ENCODE measurements around the gene NOTCH1. TPM values are rescaled to one million over a fixed set of nuclear protein-coding genes. Genes with fewer than 3 reads are reported as not detected.

Gene NOTCH1
- total and polyA plus RNA-seq, 8 donors = 9.3 to 39.8 (median 22.5) TPM

- peaks cover 8 to 71% (median 53%) of the 10 kb centered on the region in 3 donors for H3K36me3 ChIP-seq
- no peaks in the 10 kb centered on the region for H3K9me3 ChIP-seq
- DNase-seq = no peak
- H3K27me3 ChIP-seq = no peaks in the 10 kb centered on the region
- no peaks in the 10 kb centered on the region for H3K4me1 ChIP-seq
- 81 to 83% methylated on average over 18 of the region's 18 CpGs for WGBS, 2 donors
- H3K4me3 ChIP-seq = no peak overlapping the region
- no peak for ATAC-seq
- H3K27ac ChIP-seq = no peak overlapping the region
- no peak for FAIRE-seq
- no peak for TF ChIP-seq CTCF (IDR thresholded peaks at IDR 0.05)
- intact Hi-C loops (cut with DNase I) = no loop called here
Observed at GRCh38 chr9:136518623-136519022, 27.2 kb downstream of the NOTCH1 start.

GRCh38 chr9:136517950-136518349, 27.9 kb downstream of the NOTCH1 start:
- WGBS, 2 donors = 91 to 93% methylated on average over 17 of the region's 17 CpGs
- Histone ChIP-seq H3K27ac (no peak overlapping the region), H3K27me3 (no peaks in the 10 kb centered on the region), H3K36me3 (peaks cover 8 to 72% (median 53%) of the 10 kb centered on the region in 3 donors), H3K9me3 (no peaks in the 10 kb centered on the region), H3K4me1 (no peaks in the 10 kb centered on the region), H3K4me3 (no peak overlapping the region)
- no peak for TF ChIP-seq CTCF (IDR thresholded peaks at IDR 0.05)
- no peak for ATAC-seq
- no peak for FAIRE-seq
- no peak for DNase-seq
- intact Hi-C loops (cut with DNase I) = no loop called here

- 91 to 92% methylated on average over 35 to 37 of the region's 37 CpGs for WGBS, 2 donors
Observed at GRCh38 chr9:136517012-136517743, 28.7 kb downstream of the NOTCH1 start.

GRCh38 chr9:136516191-136516654, 29.6 kb downstream of the NOTCH1 start:
- ATAC-seq (no peak), FAIRE-seq (no peak), DNase-seq (no peak)
- TF ChIP-seq CTCF (IDR thresholded peaks at IDR 0.05) = no peak
- H3K36me3 ChIP-seq = peaks cover 8 to 78% (median 60%) of the 10 kb centered on the region in 3 donors
- no peaks in the 10 kb centered on the region for H3K9me3 ChIP-seq
- no peaks in the 10 kb centered on the region for H3K4me1 ChIP-seq
- 89 to 93% methylated on average over 19 of the region's 19 CpGs for WGBS, 2 donors
- intact Hi-C loops (cut with DNase I) = no loop called here
- H3K4me3 ChIP-seq = no peak overlapping the region
- no peaks in the 10 kb centered on the region for H3K27me3 ChIP-seq
- H3K27ac ChIP-seq = no peak overlapping the region

More at GRCh38 chr9:136517012-136517743, 28.7 kb downstream of the NOTCH1 start:
- Histone ChIP-seq H3K4me3 (no peak overlapping the region), H3K9me3 (no peaks in the 10 kb centered on the region), H3K27me3 (no peaks in the 10 kb centered on the region), H3K36me3 (peaks cover 8 to 68% (median 51%) of the 10 kb centered on the region in 3 donors), H3K4me1 (no peaks in the 10 kb centered on the region), H3K27ac (no peak overlapping the region)
- intact Hi-C loops (cut with DNase I) = no loop called here
- FAIRE-seq (no peak), ATAC-seq (no peak), DNase-seq (no peak)
- no peak for TF ChIP-seq CTCF (IDR thresholded peaks at IDR 0.05)

- Histone ChIP-seq H3K4me3 (no peak overlapping the region), H3K27me3 (no peaks in the 10 kb centered on the region), H3K4me1 (no peaks in the 10 kb centered on the region), H3K36me3 (peaks cover 8 to 86% (median 62%) of the 10 kb centered on the region in 3 donors), H3K27ac (no peak overlapping the region), H3K9me3 (no peaks in the 10 kb centered on the region)
- intact Hi-C loops (cut with DNase I) = no loop called here
- ATAC-seq = no peak
- DNase-seq = no peak
- no peak for FAIRE-seq
- no peak for TF ChIP-seq CTCF (IDR thresholded peaks at IDR 0.05)
- WGBS, 2 donors = 90 to 94% methylated on average over 28 of the region's 28 CpGs
Observed at GRCh38 chr9:136515276-136515675, 30.6 kb downstream of the NOTCH1 start.
